Fibroblast of skin of abdomen (primary cell): ENCODE measurements around the gene SNRNP25.

Experiments used
- DNase-seq: peaks from one replicate; pipeline ENCODE4 v3.0.0-alpha.2; 2013

SNRNP25 gene

DNA sequence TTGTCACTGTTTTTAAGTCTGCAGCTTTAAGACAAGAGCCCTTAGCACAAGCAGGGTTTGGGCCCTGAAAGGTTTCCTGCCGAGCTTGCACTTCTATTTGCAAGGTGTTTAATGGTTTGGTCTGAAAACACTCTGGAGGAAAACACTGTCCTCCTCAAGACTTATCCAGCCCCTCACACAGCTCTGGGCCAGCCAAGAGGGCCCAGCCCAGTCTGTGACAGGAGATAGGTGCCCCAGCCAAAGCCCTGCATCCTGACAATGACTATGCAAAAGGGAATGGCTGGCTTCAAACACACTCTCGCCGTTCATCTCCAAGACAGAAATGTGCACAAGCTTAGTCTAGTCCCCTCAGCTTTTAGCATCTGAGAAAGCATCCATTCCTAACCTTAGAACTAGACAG lies 51.3 kb downstream of the SNRNP25 start:
- no peak for DNase-seq

DNA sequence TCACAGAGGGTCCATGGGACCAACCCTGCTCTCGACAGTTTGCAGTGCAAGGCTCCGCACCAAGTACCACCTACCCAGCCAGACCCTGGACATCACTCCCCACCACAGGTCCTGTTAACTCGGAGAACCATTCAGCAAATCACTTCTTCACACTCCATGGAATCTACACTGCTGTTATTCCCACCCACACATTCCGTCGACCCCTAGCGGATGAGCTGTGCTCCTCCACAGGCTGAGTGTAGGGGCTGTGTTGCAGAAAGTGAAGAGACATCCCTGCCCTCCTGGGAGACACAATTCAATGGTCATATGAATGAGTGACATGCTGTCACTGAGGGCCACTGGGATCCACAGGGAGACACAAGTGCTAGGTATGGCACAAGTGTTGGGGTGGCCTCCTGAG lies 51.9 kb downstream of the SNRNP25 start:
- DNase-seq = no peak

DNA sequence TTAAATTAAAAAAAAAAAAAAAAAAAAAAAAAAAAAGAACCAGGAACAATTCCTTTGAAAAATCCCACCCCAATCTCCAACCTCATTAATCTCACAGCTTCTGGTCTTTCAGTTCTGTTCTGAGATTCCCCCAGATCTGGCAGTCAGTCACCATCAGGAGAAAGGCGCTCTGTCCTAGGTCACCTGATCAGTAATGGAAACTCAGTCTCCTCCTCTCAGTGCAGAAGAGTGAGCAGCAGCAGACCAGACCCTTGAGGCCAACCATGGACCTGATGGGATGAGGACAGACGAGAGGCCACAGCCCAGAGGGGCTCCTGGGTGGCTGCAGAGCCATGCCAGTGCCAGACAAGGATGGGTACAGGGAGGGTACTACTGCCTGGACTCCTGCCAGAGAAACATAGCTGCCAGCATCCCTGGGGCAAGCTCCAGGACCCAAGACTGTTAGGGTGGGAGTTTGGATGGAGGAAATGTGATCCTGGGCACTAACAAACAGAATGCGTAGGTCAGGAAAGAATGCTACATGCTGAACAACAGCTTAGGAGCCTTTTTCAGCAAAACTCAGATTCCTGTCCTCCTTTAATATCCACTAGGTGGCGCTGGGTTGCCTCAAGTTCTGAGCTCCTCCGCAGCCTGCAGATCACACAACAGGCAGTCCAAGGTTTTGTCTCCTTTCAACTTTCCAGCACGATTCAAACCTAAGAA lies 53.1 kb downstream of the SNRNP25 start:
- peak; percentile 75 for DNase-seq
